HepG2 (cell line): Measurements from ENCODE around the gene WDHD1. TPM values are rescaled to one million over a fixed set of nuclear protein-coding genes. Genes with fewer than 3 reads are reported as not detected.

Experiments
- ARNT2 ChIP-seq: sonication (generic); formaldehyde crosslinking; IDR thresholded peaks from 2 replicates; pipeline ENCODE4 v1.8.0; 2022; ENCODE audit warnings: mild to moderate bottlenecking, low read depth, missing genetic modification reagents, moderate library complexity
- BRCA1 ChIP-seq: sonication (generic); formaldehyde crosslinking; IDR thresholded peaks from 2 replicates; pipeline ENCODE4 v1.4.0; 2020; ENCODE audit warnings: missing genetic modification reagents
- FOXC1 ChIP-seq: sonication (generic); formaldehyde crosslinking; IDR thresholded peaks from 2 replicates; pipeline ENCODE4 v1.8.0; 2022; ENCODE audit warnings: mild to moderate bottlenecking, missing genetic modification reagents, borderline replicate concordance
- HDAC1 ChIP-seq: sonication (generic); formaldehyde crosslinking; IDR thresholded peaks from 2 replicates; pipeline ENCODE4 v1.5.1; 2020; ENCODE audit warnings: mild to moderate bottlenecking, missing genetic modification reagents
- HHEX ChIP-seq: IDR thresholded peaks from 2 replicates; pipeline ENCODE4 v1.6.1; 2016; ENCODE audit warnings: control low read depth
- MAFF ChIP-seq: IDR thresholded peaks from 2 replicates; pipeline ENCODE4 v1.6.1; 2011; ENCODE audit warnings: low read depth, low read length, improper control_type of control experiment
- NR2C2 ChIP-seq: sonication (generic); formaldehyde crosslinking; IDR thresholded peaks from 2 replicates; pipeline ENCODE4 v1.4.0; 2020; ENCODE audit warnings: missing genetic modification reagents, mild to moderate bottlenecking, moderate library complexity, borderline replicate concordance
- PAWR ChIP-seq: sonication (generic); formaldehyde crosslinking; IDR thresholded peaks from 2 replicates; pipeline ENCODE4 v1.4.0; 2020; ENCODE audit warnings: missing genetic modification reagents, mild to moderate bottlenecking, borderline replicate concordance
- PLSCR1 ChIP-seq: sonication (generic); formaldehyde crosslinking; IDR thresholded peaks from 2 replicates; pipeline ENCODE4 v1.5.0; 2020; ENCODE audit warnings: missing genetic modification reagents, mild to moderate bottlenecking, borderline replicate concordance
- RAD21 ChIP-seq: fragments of 450-650 bp; formaldehyde crosslinking; IDR thresholded peaks from 2 replicates; pipeline ENCODE4 v1.5.0; 2020; ENCODE audit warnings: mild to moderate bottlenecking
- SIN3A ChIP-seq: IDR thresholded peaks from 2 replicates; pipeline ENCODE4 v1.6.1; 2011; ENCODE audit warnings: low read depth, mild to moderate bottlenecking, control low read depth, low read length, borderline replicate concordance
- TBL1XR1 ChIP-seq: fragments of 150-350 bp; IDR thresholded peaks from 2 replicates; pipeline ENCODE4 v1.6.1; 2014; ENCODE audit warnings: borderline replicate concordance, low read length; ENCODE audit not compliant: partially characterized antibody
- TFAP4 ChIP-seq: sonication (generic); IDR thresholded peaks from 2 replicates; pipeline ENCODE4 v1.6.1; 2016; ENCODE audit warnings: low read depth, borderline replicate concordance
- YEATS2 ChIP-seq: sonication (generic); formaldehyde crosslinking; IDR thresholded peaks from 2 replicates; pipeline ENCODE4 v1.4.0; 2020; ENCODE audit warnings: missing genetic modification reagents, borderline replicate concordance
- ZNF33A ChIP-seq: sonication (generic); formaldehyde crosslinking; IDR thresholded peaks from 2 replicates; pipeline ENCODE4 v1.5.1; 2020; ENCODE audit warnings: missing genetic modification reagents, mild to moderate bottlenecking, moderate library complexity, borderline replicate concordance
- ZNF550 ChIP-seq: sonication (generic); formaldehyde crosslinking; IDR thresholded peaks from 2 replicates; pipeline ENCODE4 v1.4.0; 2020; ENCODE audit warnings: mild to moderate bottlenecking, missing genetic modification reagents, borderline replicate concordance
- ZNF569 ChIP-seq: sonication (generic); formaldehyde crosslinking; IDR thresholded peaks from 2 replicates; pipeline ENCODE4 v1.5.0; 2020; ENCODE audit warnings: mild to moderate bottlenecking, missing genetic modification reagents, moderate library complexity, borderline replicate concordance
- ZNF780A ChIP-seq: sonication (generic); formaldehyde crosslinking; IDR thresholded peaks from 2 replicates; pipeline ENCODE4 v1.8.0; 2022; ENCODE audit warnings: mild to moderate bottlenecking, missing genetic modification reagents, moderate library complexity
- polyA plus RNA-seq, 8 experiments: library from polyadenylated mRNA; depleted of rRNA in 3 of 8; stranded (reverse) in 7 of 8; unstranded in 1 of 8; fragments of >200 nt; fragmentation: Illumina TruSeq in 4 of 8; extraction: Trizol in 4 of 8; gene quantifications; 2 replicates each; pipeline versions ENCODE4 v1.2.1 to v1.2.3, GENCODE V29; 2011 to 2016; ENCODE audit warnings: low read depth in 4 of 8, missing spikeins in 1 of 8, mixed read lengths in 1 of 8; ENCODE audit not compliant: insufficient read depth in 1 of 8
- total RNA-seq, 5 experiments: library from RNA; depleted of rRNA; stranded (reverse); fragments of >200 nt; fragmentation: Illumina TruSeq; extraction: Trizol; gene quantifications; 2 replicates each; pipeline ENCODE4 v1.2.3, GENCODE V29; 2016; ENCODE audit warnings: low read depth in 1 of 5
- TF ChIP-seq, protein P1 (sequence below): sonication (generic); formaldehyde crosslinking; IDR thresholded peaks from 2 replicates; pipeline ENCODE4 v1.5.0; 2020; ENCODE audit warnings: missing genetic modification reagents
- TF ChIP-seq, protein P2 (sequence below): sonication (generic); formaldehyde crosslinking; IDR thresholded peaks from 2 replicates; pipeline ENCODE4 v1.4.0; 2020; ENCODE audit warnings: missing genetic modification reagents
- TF ChIP-seq, protein P3 (sequence below): sonication (generic); formaldehyde crosslinking; IDR thresholded peaks from 2 replicates; pipeline ENCODE4 v1.5.0; 2020; ENCODE audit warnings: mild to moderate bottlenecking, missing genetic modification reagents, borderline replicate concordance

The WDHD1 gene
- total and polyA plus RNA-seq, 2 of the 13 experiments (the other 11 are each of a cell fraction or from before 2014, with no cell fraction given) = 5.5 to 27.5 TPM

- TF ChIP-seq, protein P1, sequence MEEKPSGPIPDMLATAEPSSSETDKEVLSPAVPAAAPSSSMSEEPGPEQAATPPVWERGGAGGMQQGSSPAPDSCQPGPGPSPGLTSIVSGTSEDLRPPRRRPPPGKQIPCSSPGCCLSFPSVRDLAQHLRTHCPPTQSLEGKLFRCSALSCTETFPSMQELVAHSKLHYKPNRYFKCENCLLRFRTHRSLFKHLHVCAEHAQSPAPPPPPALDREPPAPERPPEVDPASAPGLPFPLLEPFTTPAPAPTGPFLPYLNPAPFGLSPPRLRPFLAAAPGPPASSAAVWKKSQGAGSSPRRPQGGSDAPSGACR (CRISPR knock-in tag) = no peak
- TF ChIP-seq, protein P2, sequence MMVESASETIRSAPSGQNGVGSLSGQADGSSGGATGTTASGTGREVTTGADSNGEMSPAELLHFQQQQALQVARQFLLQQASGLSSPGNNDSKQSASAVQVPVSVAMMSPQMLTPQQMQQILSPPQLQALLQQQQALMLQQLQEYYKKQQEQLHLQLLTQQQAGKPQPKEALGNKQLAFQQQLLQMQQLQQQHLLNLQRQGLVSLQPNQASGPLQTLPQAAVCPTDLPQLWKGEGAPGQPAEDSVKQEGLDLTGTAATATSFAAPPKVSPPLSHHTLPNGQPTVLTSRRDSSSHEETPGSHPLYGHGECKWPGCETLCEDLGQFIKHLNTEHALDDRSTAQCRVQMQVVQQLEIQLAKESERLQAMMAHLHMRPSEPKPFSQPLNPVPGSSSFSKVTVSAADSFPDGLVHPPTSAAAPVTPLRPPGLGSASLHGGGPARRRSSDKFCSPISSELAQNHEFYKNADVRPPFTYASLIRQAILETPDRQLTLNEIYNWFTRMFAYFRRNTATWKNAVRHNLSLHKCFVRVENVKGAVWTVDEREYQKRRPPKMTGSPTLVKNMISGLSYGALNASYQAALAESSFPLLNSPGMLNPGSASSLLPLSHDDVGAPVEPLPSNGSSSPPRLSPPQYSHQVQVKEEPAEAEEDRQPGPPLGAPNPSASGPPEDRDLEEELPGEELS (CRISPR knock-in tag) = peak; percentile 49
- TF ChIP-seq HHEX (CRISPR knock-in tag) (no peak), MAFF (no peak), SIN3A (no peak), FOXC1 (CRISPR knock-in tag) (no peak), RAD21 (no peak), BRCA1 (no peak), ZNF550 (CRISPR knock-in tag) (no peak), ZNF569 (CRISPR knock-in tag) (no peak), PAWR (CRISPR knock-in tag) (no peak), HDAC1 (CRISPR knock-in tag) (peak; percentile 47; the same call in 1 of the 2 replicates), ARNT2 (CRISPR knock-in tag) (no peak), TFAP4 (no peak), TBL1XR1 (peak; percentile 50), YEATS2 (CRISPR knock-in tag) (no peak), PLSCR1 (no peak), ZNF780A (CRISPR knock-in tag) (no peak), NR2C2 (CRISPR knock-in tag) (peak; percentile 77), ZNF33A (CRISPR knock-in tag) (no peak)
- TF ChIP-seq, protein P3, sequence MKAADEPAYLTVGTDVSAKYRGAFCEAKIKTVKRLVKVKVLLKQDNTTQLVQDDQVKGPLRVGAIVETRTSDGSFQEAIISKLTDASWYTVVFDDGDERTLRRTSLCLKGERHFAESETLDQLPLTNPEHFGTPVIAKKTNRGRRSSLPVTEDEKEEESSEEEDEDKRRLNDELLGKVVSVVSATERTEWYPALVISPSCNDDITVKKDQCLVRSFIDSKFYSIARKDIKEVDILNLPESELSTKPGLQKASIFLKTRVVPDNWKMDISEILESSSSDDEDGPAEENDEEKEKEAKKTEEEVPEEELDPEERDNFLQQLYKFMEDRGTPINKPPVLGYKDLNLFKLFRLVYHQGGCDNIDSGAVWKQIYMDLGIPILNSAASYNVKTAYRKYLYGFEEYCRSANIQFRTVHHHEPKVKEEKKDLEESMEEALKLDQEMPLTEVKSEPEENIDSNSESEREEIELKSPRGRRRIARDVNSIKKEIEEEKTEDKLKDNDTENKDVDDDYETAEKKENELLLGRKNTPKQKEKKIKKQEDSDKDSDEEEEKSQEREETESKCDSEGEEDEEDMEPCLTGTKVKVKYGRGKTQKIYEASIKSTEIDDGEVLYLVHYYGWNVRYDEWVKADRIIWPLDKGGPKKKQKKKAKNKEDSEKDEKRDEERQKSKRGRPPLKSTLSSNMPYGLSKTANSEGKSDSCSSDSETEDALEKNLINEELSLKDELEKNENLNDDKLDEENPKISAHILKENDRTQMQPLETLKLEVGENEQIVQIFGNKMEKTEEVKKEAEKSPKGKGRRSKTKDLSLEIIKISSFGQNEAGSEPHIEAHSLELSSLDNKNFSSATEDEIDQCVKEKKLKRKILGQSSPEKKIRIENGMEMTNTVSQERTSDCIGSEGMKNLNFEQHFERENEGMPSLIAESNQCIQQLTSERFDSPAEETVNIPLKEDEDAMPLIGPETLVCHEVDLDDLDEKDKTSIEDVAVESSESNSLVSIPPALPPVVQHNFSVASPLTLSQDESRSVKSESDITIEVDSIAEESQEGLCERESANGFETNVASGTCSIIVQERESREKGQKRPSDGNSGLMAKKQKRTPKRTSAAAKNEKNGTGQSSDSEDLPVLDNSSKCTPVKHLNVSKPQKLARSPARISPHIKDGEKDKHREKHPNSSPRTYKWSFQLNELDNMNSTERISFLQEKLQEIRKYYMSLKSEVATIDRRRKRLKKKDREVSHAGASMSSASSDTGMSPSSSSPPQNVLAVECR (CRISPR knock-in tag) = peak; percentile 48; the same call in 1 of the 2 replicates
Measured at GRCh38 chr14:54944737-54945391, 82.0 kb downstream of the WDHD1 start (continued).
